K562 (cell line): ENCODE data around the gene RTL10. TPM values are rescaled to one million over a fixed set of nuclear protein-coding genes. Genes with fewer than 3 reads are reported as not detected.

ENCODE experiments used
- ATAC-seq: fragments of 200-7000 bp; cut with Tn5 transposase; 3 replicates; pipeline ENCODE4 v1.9.1; 2020; ENCODE audit warnings: moderate library complexity
- BruUV-seq: library from RNA; stranded (reverse); fragments of 400-500 nt; replicated peaks from 2 replicates; lab custom pipeline; 2021; lab: Mats Ljungman, UMichigan
- CTCF ChIA-PET: fragments of 300-600 bp; formaldehyde crosslinking; extraction: SDS; loops from one replicate; lab custom pipeline; 2021; ENCODE audit warnings: low intra/inter-chr PET ratio; lab: Yijun Ruan, JAX
- POLR2A ChIA-PET: fragments of 300-600, 350-650 bp; sonication (Branson Sonifier 250); formaldehyde crosslinking; extraction: SDS; loops from one replicate; lab custom pipeline; 2021; ENCODE audit warnings: antibody characterized with exemption, inconsistent platforms; lab: Yijun Ruan, JAX
- DNase-seq, 4 experiments: peaks; one replicate each; pipeline versions ENCODE4 v3.0.0 to v3.0.0-alpha.2; 2011 to 2018; ENCODE audit warnings: low spot score in 3 of 4, mixed read lengths in 3 of 4; ENCODE audit errors: extremely low read depth in 1 of 4
- FAIRE-seq: peaks from 2 replicates; lab custom pipeline; 2011; peaks lifted over from hg19 to GRCh38; lab: Jason Lieb, UNC
- H2AFZ ChIP-seq: 2 replicates; pipeline ENCODE4 v1.6.0; 2011; ENCODE audit warnings: low read depth, low read length, control low read depth, inconsistent platforms
- H3K27ac ChIP-seq: fragments of 200-600 bp; 3 replicates; pipeline ENCODE4 v1.8.0; 2011; ENCODE audit warnings: low read depth, mild to moderate bottlenecking, control low read depth, inconsistent platforms, low read length, moderate library complexity, mixed read lengths; ENCODE audit errors: extremely low read depth
- H3K27me3 ChIP-seq, 2 experiments: fragments of 300-600 bp in 1 of 2; 2 replicates in 1 of 2; 3 replicates in 1 of 2; pipeline versions ENCODE4 v1.6.0 to v1.8.0; 2011; ENCODE audit warnings: inconsistent platforms in 2 of 2, low read length in 2 of 2, mild to moderate bottlenecking in 1 of 2, mixed read lengths in 1 of 2, moderate library complexity in 1 of 2; ENCODE audit not compliant: control insufficient read depth in 2 of 2, insufficient read depth in 2 of 2
- H3K36me3 ChIP-seq: fragments of 300-600 bp; 3 replicates; pipeline ENCODE4 v1.8.0; 2011; ENCODE audit warnings: mild to moderate bottlenecking, low read length, inconsistent platforms; ENCODE audit not compliant: control insufficient read depth, insufficient read depth
- H3K4me1 ChIP-seq, 2 experiments: fragments of 200-600 bp in 1 of 2; replicated peaks in 1 of 2; 2 replicates in 1 of 2; 3 replicates in 1 of 2; pipeline versions ENCODE4 v1.5.1 to v1.8.0; 2011; ENCODE audit warnings: inconsistent platforms in 2 of 2, low read length in 2 of 2, mild to moderate bottlenecking in 1 of 2, mixed read lengths in 1 of 2, moderate library complexity in 1 of 2; ENCODE audit not compliant: control insufficient read depth in 2 of 2, insufficient read depth in 2 of 2
- H3K4me2 ChIP-seq: 2 replicates; pipeline ENCODE4 v1.6.1; 2011; ENCODE audit warnings: low read length, control low read depth, inconsistent platforms, mixed read lengths; ENCODE audit not compliant: insufficient read depth
- H3K4me3 ChIP-seq: fragments of 200-600 bp; sonication (generic), shearing (Covaris generic); 2 replicates; pipeline ENCODE4 v1.5.1; 2016; ENCODE audit warnings: control low read depth, inconsistent platforms
- H3K79me2 ChIP-seq: fragments of 200-600 bp; 3 replicates; pipeline ENCODE4 v1.8.0; 2011; ENCODE audit warnings: low read length, inconsistent platforms; ENCODE audit not compliant: control insufficient read depth, insufficient read depth
- H3K9ac ChIP-seq, 2 experiments: 2 replicates each; pipeline versions ENCODE4 v1.6.0 to v1.6.1; 2011; ENCODE audit warnings: low read depth in 2 of 2, low read length in 2 of 2, control low read depth in 1 of 2, inconsistent platforms in 1 of 2, mild to moderate bottlenecking in 1 of 2, mixed read lengths in 1 of 2; ENCODE audit not compliant: insufficient read depth in 1 of 2
- H3K9me1 ChIP-seq: one replicate; pipeline ENCODE4 v1.6.0; 2011; ENCODE audit warnings: inconsistent platforms, mild to moderate bottlenecking, low read length, moderate library complexity; ENCODE audit not compliant: control insufficient read depth, insufficient read depth
- H3K9me3 ChIP-seq: replicated peaks from 2 replicates; pipeline ENCODE4 v1.5.1; 2011; ENCODE audit warnings: low read depth, low read length, inconsistent platforms; ENCODE audit not compliant: control insufficient read depth, insufficient read depth
- H4K20me1 ChIP-seq: replicated peaks from 2 replicates; pipeline ENCODE4 v1.6.1; 2011; ENCODE audit warnings: low read length, inconsistent platforms, mixed read lengths; ENCODE audit not compliant: control insufficient read depth, insufficient read depth
- BRF2 ChIP-seq: IDR thresholded peaks from 3 replicates; pipeline ENCODE4 v1.6.1; 2011; ENCODE audit warnings: borderline replicate concordance, mild to moderate bottlenecking; ENCODE audit not compliant: insufficient read length, insufficient read depth
- CAMTA2 ChIP-seq: fragments of 250-450 bp; sonication (Bioruptor Pico); conservative IDR thresholded peaks from 2 replicates; pipeline ENCODE4 v1.5.1; 2022
- CXXC5 ChIP-seq: fragments of 250-450 bp; sonication (Bioruptor Pico); IDR thresholded peaks from 2 replicates; pipeline ENCODE4 v1.8.0; 2022; ENCODE audit warnings: inconsistent platforms, mild to moderate bottlenecking, moderate library complexity
- GTF2B ChIP-seq: IDR thresholded peaks from 2 replicates; pipeline ENCODE4 v1.6.1; 2011; ENCODE audit not compliant: insufficient read length; ENCODE audit errors: extremely low read depth
- LARP7 ChIP-seq: fragments of 450-650 bp; IDR thresholded peaks from 2 replicates; pipeline ENCODE4 v1.6.1; 2016
- MAFG ChIP-seq: fragments of 450-650 bp; conservative IDR thresholded peaks from 2 replicates; pipeline ENCODE4 v1.6.1; 2016; ENCODE audit warnings: missing genetic modification characterization, missing compliant biosample characterization
- MCM5 ChIP-seq: fragments of 450-650 bp; IDR thresholded peaks from 2 replicates; pipeline ENCODE4 v1.6.1; 2016; ENCODE audit warnings: low read depth
- MEF2D ChIP-seq: conservative IDR thresholded peaks from 2 replicates; pipeline ENCODE4 v1.6.1; 2016; ENCODE audit warnings: low read depth, missing genetic modification characterization, missing compliant biosample characterization
- TCFL5 ChIP-seq: fragments of 250-450 bp; sonication (Bioruptor Pico); conservative IDR thresholded peaks from 2 replicates; pipeline ENCODE4 v1.6.1; 2021; ENCODE audit warnings: mild to moderate bottlenecking, moderate library complexity, matching md5 sums
- THAP7 ChIP-seq: fragments of 250-450 bp; sonication (Bioruptor Pico); IDR thresholded peaks from 2 replicates; pipeline ENCODE4 v1.5.0; 2021
- XRCC3 ChIP-seq: fragments of 450-650 bp; IDR thresholded peaks from 2 replicates; pipeline ENCODE4 v1.6.1; 2017; ENCODE audit warnings: mild to moderate bottlenecking, moderate library complexity
- ZHX1 ChIP-seq: fragments of 150-350 bp; conservative IDR thresholded peaks from 2 replicates; pipeline ENCODE4 v1.6.1; 2014; ENCODE audit warnings: low read length
- ZKSCAN1 ChIP-seq: fragments of 150-350 bp; IDR thresholded peaks from 2 replicates; pipeline ENCODE4 v1.6.1; 2016; ENCODE audit warnings: low read depth, low read length
- ZKSCAN8 ChIP-seq: fragments of 200-800 bp; sonication (Bioruptor generic); IDR thresholded peaks from 2 replicates; pipeline ENCODE4 v1.6.1; 2016; ENCODE audit warnings: missing genetic modification characterization, missing compliant biosample characterization
- ZNF511 ChIP-seq: sonication (generic); formaldehyde crosslinking; IDR thresholded peaks from 2 replicates; pipeline ENCODE4 v1.8.0; 2022; ENCODE audit warnings: mild to moderate bottlenecking, missing genetic modification reagents
- ZNF586 ChIP-seq: fragments of 450-650 bp; formaldehyde crosslinking; conservative IDR thresholded peaks from 2 replicates; pipeline ENCODE4 v1.4.0; 2020; ENCODE audit warnings: mild to moderate bottlenecking, moderate library complexity
- WGBS: fragments of 100-300 bp; shearing (Covaris generic); methylation state at CpG from one replicate; pipeline ENCODE4 v1.1.6; 2016; ENCODE audit warnings: low coverage, mixed read lengths; ENCODE audit not compliant: insufficient coverage; ENCODE audit errors: missing lambda C conversion rate; 5-methylcytosine and 5-hydroxymethylcytosine counted together
- in situ Hi-C: fragments of 300-500 bp; cut with MboI; formaldehyde crosslinking; loops from 4 replicates; pipeline ENCODE4 v1.15.0; 2018; ENCODE audit warnings: inconsistent platforms, mixed read lengths
- intact Hi-C: fragments of 100-400 bp; cut with micrococcal nuclease; formaldehyde crosslinking; loops from 2 replicates; pipeline ENCODE4 v1.14.2; 2022
- polyA plus RNA-seq, 8 experiments: library from polyadenylated mRNA; depleted of rRNA in 4 of 8; stranded (reverse) in 5 of 8; unstranded in 3 of 8; fragments of >200 nt; fragmentation: Nextera tagmentation in 2 of 8; fragmentation: Illumina TruSeq in 1 of 8; extraction: Ambion mirVana in 2 of 8; extraction: Trizol in 1 of 8; gene quantifications; 2 replicates each; pipeline versions ENCODE4 v1.2.1 to v1.2.3, GENCODE V29; 2011 to 2014; ENCODE audit warnings: inconsistent platforms in 1 of 8, missing spikeins in 1 of 8
- total RNA-seq, 7 experiments: library from RNA; depleted of rRNA in 6 of 7; stranded (reverse); fragments of >200 nt in 6 of 7; fragmentation: Illumina TruSeq in 2 of 7; extraction: Trizol in 2 of 7; gene quantifications; 2 replicates each; pipeline versions ENCODE4 v1.2.1 to v1.2.3, GENCODE V29; 2011 to 2021; ENCODE audit warnings: low replicate concordance in 1 of 7

Gene RTL10
- total and polyA plus RNA-seq, 9 of the 15 experiments (the other 6 are each of a cell fraction or from before 2014, with no cell fraction given) = 19.8 to 75.5 (median 32.5) TPM

- Histone ChIP-seq H3K9me1 (no peaks in the 10 kb centered on the region), H3K27me3 (peaks cover 2 to 30% of the 10 kb centered on the region in 2 experiments; a peak in 3 of 5 replicates), H3K4me3 (no peak overlapping the region), H4K20me1 (peaks cover 6% of the 10 kb centered on the region), H3K4me2 (no peak overlapping the region), H3K36me3 (no peaks in the 10 kb centered on the region), H3K4me1 (peaks cover 8 to 40% of the 10 kb centered on the region in 2 experiments; a peak in 4 of 5 replicates), H3K9ac (no peak overlapping the region), H3K79me2 (no peaks in the 10 kb centered on the region), H2AFZ (no peak overlapping the region), H3K9me3 (no peaks in the 10 kb centered on the region), H3K27ac (no peak overlapping the region)
- DNase-seq (no peak), FAIRE-seq (no peak), ATAC-seq (no peak)
- ChIA-PET POLR2A (interaction anchor here (1.3 to 2.3 kb wide), 2 partner anchors 13 to 22 kb away, joined by 3 to 22 read pairs; partner anchors contain the start of genes GNB1L and RTL10), CTCF (interaction anchor here (0.6 to 1.1 kb wide), 2 partner anchors 107 to 136 kb away, joined by 3 read pairs; partner anchors contain the start of gene TBX1)
- no TSS peak for BruUV-seq
- 42% methylated on average over 7 of the region's 7 CpGs for WGBS
- intact Hi-C loops = no loop called here
- in situ Hi-C loops = no loop called here
- TF ChIP-seq CAMTA2 (no peak), GTF2B (no peak), BRF2 (no peak), ZNF511 (CRISPR knock-in tag) (no peak), LARP7 (0 out of 2 replicates have a peak, but pooled peaks have one; percentile 38), THAP7 (CRISPR knock-in tag) (no peak), XRCC3 (no peak), MCM5 (no peak), ZKSCAN1 (no peak), ZNF586 (CRISPR knock-in tag) (peak; percentile 8; the same call in 1 of the 2 replicates), ZKSCAN8 (CRISPR knock-in tag) (no peak), TCFL5 (CRISPR knock-in tag) (no peak), ZHX1 (no peak), MAFG (tag) (no peak), CXXC5 (CRISPR knock-in tag) (0 out of 2 replicates have a peak, but pooled peaks have one; percentile 10), MEF2D (tag) (no peak)
Observed at GRCh38 chr22:19867617-19868016, 12.9 kb upstream of the RTL10 start.
